ENCODE measurements around the gene CACNB4.

The CACNB4 gene

GRCh38 chr2:151914989-151915628, 183.7 kb downstream of the CACNB4 start:
- no peaks in the 10 kb centered on the region for H3K27me3 ChIP-seq

GRCh38 chr2:151908204-151908882, 190.5 kb downstream of the CACNB4 start:
- peaks cover 14% of the 10 kb centered on the region for H3K4me1 ChIP-seq
- no peaks in the 10 kb centered on the region for H4K20me1 ChIP-seq
- H3K4me2 ChIP-seq: no peak overlapping the region
- H3K9ac ChIP-seq: no peak overlapping the region
- H3K27me3 ChIP-seq: no peaks in the 10 kb centered on the region
- TF ChIP-seq Cebpa-rat (IDR thresholded peaks at IDR 0.05): no peak
- no peaks in the 10 kb centered on the region for H3K9me3 ChIP-seq
- no peak overlapping the region for H3K4me3 ChIP-seq
- H3K36me3 ChIP-seq: no peaks in the 10 kb centered on the region
- no peak overlapping the region for H3K27ac ChIP-seq

More at GRCh38 chr2:151914989-151915628, 183.7 kb downstream of the CACNB4 start:
- peaks cover 42% of the 10 kb centered on the region for H3K4me1 ChIP-seq
- H3K4me2 ChIP-seq: no peak overlapping the region
- no peak overlapping the region for H3K4me3 ChIP-seq
- H3K9ac ChIP-seq: no peak overlapping the region
- 0 out of 2 replicates have a peak, but pooled peaks cover 4% of the 10 kb centered on the region for H3K9me3 ChIP-seq
- no peak for TF ChIP-seq Cebpa-rat (IDR thresholded peaks at IDR 0.05)
- no peaks in the 10 kb centered on the region for H3K36me3 ChIP-seq
- H4K20me1 ChIP-seq: no peaks in the 10 kb centered on the region
- H3K27ac ChIP-seq: no peak overlapping the region

- Histone ChIP-seq H3K4me2 (no peak overlapping the region), H3K9ac (no peak overlapping the region), H3K27ac (no peak overlapping the region), H3K4me1 (peaks cover 14% of the 10 kb centered on the region), H3K36me3 (no peaks in the 10 kb centered on the region), H3K27me3 (no peaks in the 10 kb centered on the region), H3K9me3 (no peaks in the 10 kb centered on the region), H4K20me1 (no peaks in the 10 kb centered on the region), H3K4me3 (no peak overlapping the region)
- no peak for TF ChIP-seq Cebpa-rat (IDR thresholded peaks at IDR 0.05)
These were observed 191.3 kb downstream of the CACNB4 start for GRCh38 chr2:151907286-151908203.

- peak overlapping the region; percentile 18 for H3K4me2 ChIP-seq
- H3K27ac ChIP-seq: no peak overlapping the region
- no peak for TF ChIP-seq Cebpa-rat (IDR thresholded peaks at IDR 0.05)
These were observed 192.2 kb downstream of the CACNB4 start for GRCh38 chr2:151906633-151906998.

GRCh38 chr2:151905963-151906632, 192.7 kb downstream of the CACNB4 start:
- no peak overlapping the region for H3K9ac ChIP-seq
- no peaks in the 10 kb centered on the region for H3K27me3 ChIP-seq
- H3K4me1 ChIP-seq: peaks cover 14% of the 10 kb centered on the region
- peak overlapping the region; percentile 18 for H3K4me2 ChIP-seq
- H3K4me3 ChIP-seq: no peak overlapping the region
- no peaks in the 10 kb centered on the region for H4K20me1 ChIP-seq
- TF ChIP-seq Cebpa-rat (IDR thresholded peaks at IDR 0.05): no peak
- no peak overlapping the region for H3K27ac ChIP-seq
- H3K36me3 ChIP-seq: no peaks in the 10 kb centered on the region
- H3K9me3 ChIP-seq: no peaks in the 10 kb centered on the region

More at GRCh38 chr2:151906633-151906998, 192.2 kb downstream of the CACNB4 start:
- Histone ChIP-seq H3K4me3 (no peak overlapping the region), H3K9ac (no peak overlapping the region), H4K20me1 (no peaks in the 10 kb centered on the region), H3K9me3 (no peaks in the 10 kb centered on the region), H3K36me3 (no peaks in the 10 kb centered on the region), H3K4me1 (peaks cover 14% of the 10 kb centered on the region), H3K27me3 (no peaks in the 10 kb centered on the region)

- H3K36me3 ChIP-seq: no peaks in the 10 kb centered on the region
These were observed 194.0 kb downstream of the CACNB4 start for GRCh38 chr2:151904807-151905206.

GRCh38 chr2:151904021-151904420, 194.8 kb downstream of the CACNB4 start:
- Histone ChIP-seq H3K4me1 (peaks cover 14% of the 10 kb centered on the region), H3K9me3 (no peaks in the 10 kb centered on the region), H3K27ac (no peak overlapping the region), H3K36me3 (no peaks in the 10 kb centered on the region), H4K20me1 (no peaks in the 10 kb centered on the region), H3K4me3 (no peak overlapping the region), H3K4me2 (no peak overlapping the region), H3K9ac (no peak overlapping the region), H3K27me3 (no peaks in the 10 kb centered on the region)
- TF ChIP-seq Cebpa-rat (IDR thresholded peaks at IDR 0.05): no peak

More at GRCh38 chr2:151904807-151905206, 194.0 kb downstream of the CACNB4 start:
- Histone ChIP-seq H3K9ac (no peak overlapping the region), H3K27me3 (no peaks in the 10 kb centered on the region), H3K9me3 (no peaks in the 10 kb centered on the region), H3K4me2 (no peak overlapping the region), H3K4me1 (peaks cover 14% of the 10 kb centered on the region), H3K4me3 (no peak overlapping the region), H4K20me1 (no peaks in the 10 kb centered on the region), H3K27ac (no peak overlapping the region)
- TF ChIP-seq Cebpa-rat (IDR thresholded peaks at IDR 0.05): no peak

- no peak overlapping the region for H3K27ac ChIP-seq
These were observed 196.0 kb downstream of the CACNB4 start for GRCh38 chr2:151902829-151903228.

GRCh38 chr2:151900331-151900730, 198.5 kb downstream of the CACNB4 start:
- Histone ChIP-seq H3K4me2 (no peak overlapping the region), H3K4me1 (no peaks in the 10 kb centered on the region; the same call in 1 of the 2 replicates), H3K9me3 (peaks cover under 1% of the 10 kb centered on the region; the same call in 1 of the 2 replicates), H3K27ac (no peak overlapping the region), H3K4me3 (no peak overlapping the region), H3K36me3 (no peaks in the 10 kb centered on the region), H3K27me3 (no peaks in the 10 kb centered on the region), H3K9ac (no peak overlapping the region), H4K20me1 (no peaks in the 10 kb centered on the region)
- no peak for TF ChIP-seq Cebpa-rat (IDR thresholded peaks at IDR 0.05)

More at GRCh38 chr2:151902829-151903228, 196.0 kb downstream of the CACNB4 start:
- TF ChIP-seq Cebpa-rat (IDR thresholded peaks at IDR 0.05): no peak
- H3K9ac ChIP-seq: no peak overlapping the region
- no peaks in the 10 kb centered on the region for H3K36me3 ChIP-seq
- H3K4me2 ChIP-seq: no peak overlapping the region
- no peaks in the 10 kb centered on the region for H3K27me3 ChIP-seq
- H3K4me3 ChIP-seq: no peak overlapping the region
- no peaks in the 10 kb centered on the region for H4K20me1 ChIP-seq
- no peaks in the 10 kb centered on the region for H3K9me3 ChIP-seq
- peaks cover 14% of the 10 kb centered on the region for H3K4me1 ChIP-seq

Measured in BLaER1 (cell line).